ENCODE data around the gene HYAL3.
A peak's percentile ranks its signal among the peaks of the same experiment; 100 is the strongest.

Gene HYAL3

DNA sequence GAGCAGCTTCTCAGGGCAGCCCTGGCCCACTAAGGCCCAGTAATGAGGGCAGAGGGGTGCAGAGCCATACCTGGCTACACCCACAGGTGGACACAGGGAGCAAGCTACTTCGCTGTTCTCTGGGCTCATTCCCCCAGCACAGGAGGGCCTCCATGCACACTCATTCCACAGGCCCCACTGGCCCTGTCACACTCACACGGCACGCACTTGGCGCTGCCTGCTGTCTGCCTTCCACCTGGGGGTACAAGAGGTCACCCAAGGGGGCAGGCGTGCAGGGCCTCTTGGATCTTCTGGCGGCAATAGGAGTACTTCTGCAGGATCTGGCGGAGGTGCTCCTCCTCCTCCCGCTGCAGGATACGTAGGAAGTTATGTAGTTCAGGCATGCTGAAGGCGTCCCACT, 31.1 kb upstream of the HYAL3 start:
- DNase-seq (ENCODE audit: low read depth in 2 of 2), result no peak

DNA sequence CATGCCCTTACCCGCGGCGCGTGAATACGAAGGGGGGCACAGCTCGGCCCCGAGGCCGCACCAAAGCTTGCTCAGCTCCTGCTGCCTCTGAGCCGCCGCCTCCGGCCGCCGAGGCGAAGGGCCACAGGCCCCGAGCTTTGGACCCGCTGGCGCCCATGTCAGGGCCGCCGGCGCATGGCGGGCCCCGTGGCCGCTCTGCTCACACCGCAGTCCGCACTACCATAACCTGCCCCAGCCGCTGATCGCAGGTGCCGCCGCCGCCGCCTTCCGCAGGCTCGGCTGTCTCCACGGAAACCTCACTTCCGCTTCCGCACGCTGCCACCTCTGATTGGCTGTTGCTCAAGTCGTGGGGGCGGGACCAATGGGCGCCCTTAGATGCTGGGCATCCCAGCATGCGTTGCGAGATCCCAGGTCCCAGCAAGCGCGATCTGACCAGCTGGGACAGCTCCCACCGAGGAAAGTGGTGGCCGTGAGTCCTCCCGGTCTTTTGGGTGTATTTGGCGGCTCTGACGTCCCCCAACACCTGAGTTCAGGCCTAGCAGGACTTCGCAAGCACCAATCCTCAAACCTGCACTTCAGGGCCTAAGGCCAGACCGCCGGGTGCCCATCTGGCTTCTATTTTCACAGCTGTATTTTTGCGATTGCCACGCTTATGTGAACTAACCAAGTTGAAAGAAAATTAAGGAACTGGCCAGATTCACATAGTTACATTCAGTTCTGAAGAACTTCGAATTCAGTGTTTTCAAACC, 28.9 kb upstream of the HYAL3 start, which contains the start of gene TUSC2:
Gene TUSC2, minus strand, starts transcription at position 281 of the 749 bp plus-strand sequence. Its CDS starts 124 bp downstream, at position 157.
- DNase-seq (ENCODE audit: low read depth in 2 of 2), result peak; percentile 92 to 93

DNA sequence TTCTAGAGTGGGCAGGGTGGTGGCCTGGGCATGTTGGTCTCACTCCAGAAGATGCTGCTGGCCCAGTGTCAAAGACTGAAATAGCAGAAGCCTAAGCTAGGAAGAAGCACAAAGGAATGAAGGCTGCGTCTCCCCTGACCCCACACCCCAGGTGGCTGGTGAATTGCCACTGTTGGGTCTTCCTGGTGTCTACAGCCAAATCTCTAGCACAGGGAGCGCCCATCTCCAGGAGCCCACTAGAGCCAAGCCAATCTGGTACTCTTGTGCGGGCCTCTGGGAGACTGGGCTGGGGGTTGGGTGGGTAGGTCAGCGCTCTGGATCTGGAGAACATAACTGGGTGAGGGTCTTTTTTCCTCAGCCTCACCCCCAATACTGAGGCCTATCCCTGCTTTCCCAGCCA, 27.9 kb upstream of the HYAL3 start:
- no peak for DNase-seq (ENCODE audit: low read depth in 2 of 2)

- DNase-seq (ENCODE audit: low read depth in 2 of 2), result no peak
These were observed 27.0 kb upstream of the HYAL3 start for GRCh38 chr3:50326182-50326541.

- no peak for DNase-seq (ENCODE audit: low read depth in 2 of 2)
These were observed 26.4 kb upstream of the HYAL3 start for GRCh38 chr3:50325497-50326181.

DNA sequence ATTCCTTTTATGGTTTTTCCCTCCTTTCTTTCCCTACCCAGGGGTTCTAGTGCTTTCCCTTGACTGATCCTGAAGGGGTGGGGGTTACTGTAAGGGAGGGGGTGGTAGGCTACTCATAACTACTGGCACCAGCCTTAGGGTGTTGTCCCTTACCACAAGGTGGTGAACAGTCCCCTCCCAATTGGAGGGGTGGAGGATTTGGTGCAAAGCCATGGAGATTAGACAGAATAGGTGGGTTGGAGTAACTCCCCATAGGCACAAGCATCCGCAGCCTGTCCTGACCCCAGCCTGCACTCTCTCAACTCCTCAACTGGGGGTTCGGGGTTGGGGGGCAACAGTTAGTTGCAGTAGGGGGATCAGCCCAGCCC, 25.9 kb upstream of the HYAL3 start:
- no peak for DNase-seq (ENCODE audit: low read depth in 2 of 2)

- peak in 1 of 2 donors; percentile 57 for DNase-seq (ENCODE audit: low read depth in 2 of 2)
These were observed 25.3 kb upstream of the HYAL3 start for GRCh38 chr3:50324351-50325112.

- DNase-seq (ENCODE audit: low read depth in 2 of 2), result no peak
These were observed 24.5 kb upstream of the HYAL3 start for GRCh38 chr3:50323614-50324199.

GRCh38 chr3:50323092-50323600, 23.9 kb upstream of the HYAL3 start:
- no peak for DNase-seq (ENCODE audit: low read depth in 2 of 2)

DNA sequence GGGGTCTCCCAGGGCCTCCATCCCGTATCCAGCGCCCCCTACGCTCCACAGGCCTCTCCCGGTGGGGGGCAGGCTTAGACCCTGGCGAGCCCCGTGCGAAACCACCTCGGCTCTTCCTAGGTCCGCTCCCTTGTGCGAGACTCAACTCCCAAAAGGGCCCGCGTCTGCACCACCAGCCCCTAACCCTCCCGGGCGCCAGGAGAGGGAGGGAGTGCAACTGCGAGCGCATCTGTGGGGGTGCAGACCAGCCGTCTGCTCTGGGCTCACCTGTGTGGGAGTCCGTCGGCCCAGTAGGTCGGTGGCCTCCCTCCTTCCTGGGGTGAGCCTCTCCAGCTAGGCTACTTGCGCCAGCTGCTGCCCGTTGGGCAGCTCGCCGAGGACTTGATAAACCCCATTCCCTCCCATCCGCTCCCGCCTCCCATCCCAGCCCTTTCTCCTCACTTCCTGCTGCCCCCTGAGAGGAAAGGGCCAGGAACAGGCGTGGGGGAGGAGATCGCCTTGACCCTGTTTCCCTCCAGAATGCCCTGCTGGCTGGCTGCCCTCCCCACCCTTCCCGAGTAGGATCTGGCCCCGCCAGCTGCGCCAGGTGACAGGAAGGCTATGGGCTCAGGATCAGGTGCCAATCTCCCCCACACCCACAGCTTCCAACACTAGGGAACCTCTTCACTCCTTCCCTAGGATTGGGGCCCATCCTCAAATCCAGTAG, 23.3 kb upstream of the HYAL3 start, which contains the start of gene HYAL2:
Gene HYAL2, minus strand, starts transcription at position 360 of the 706 bp plus-strand sequence. CDS start 2,256 bp downstream, outside the sequence.
- no peak for DNase-seq (ENCODE audit: low read depth in 2 of 2)

DNA sequence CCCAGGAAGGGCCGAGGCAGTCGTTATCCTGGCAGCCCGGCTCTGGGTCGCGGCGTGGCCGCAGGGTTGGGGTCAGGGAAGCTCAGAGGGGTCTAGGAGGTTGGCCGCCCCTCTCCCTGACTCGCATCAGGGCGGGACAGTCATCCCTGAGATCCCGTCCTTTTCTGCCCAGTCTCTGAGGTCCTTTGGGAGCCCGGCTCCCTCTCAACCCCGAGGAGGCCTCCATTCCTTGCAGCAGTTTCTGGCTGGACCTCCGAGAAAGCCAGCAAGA, 22.8 kb upstream of the HYAL3 start:
- no peak for DNase-seq (ENCODE audit: low read depth in 2 of 2)

GRCh38 chr3:50321336-50322114, 22.3 kb upstream of the HYAL3 start:
- DNase-seq (ENCODE audit: low read depth in 2 of 2), result peak; percentile 71 to 80

DNA sequence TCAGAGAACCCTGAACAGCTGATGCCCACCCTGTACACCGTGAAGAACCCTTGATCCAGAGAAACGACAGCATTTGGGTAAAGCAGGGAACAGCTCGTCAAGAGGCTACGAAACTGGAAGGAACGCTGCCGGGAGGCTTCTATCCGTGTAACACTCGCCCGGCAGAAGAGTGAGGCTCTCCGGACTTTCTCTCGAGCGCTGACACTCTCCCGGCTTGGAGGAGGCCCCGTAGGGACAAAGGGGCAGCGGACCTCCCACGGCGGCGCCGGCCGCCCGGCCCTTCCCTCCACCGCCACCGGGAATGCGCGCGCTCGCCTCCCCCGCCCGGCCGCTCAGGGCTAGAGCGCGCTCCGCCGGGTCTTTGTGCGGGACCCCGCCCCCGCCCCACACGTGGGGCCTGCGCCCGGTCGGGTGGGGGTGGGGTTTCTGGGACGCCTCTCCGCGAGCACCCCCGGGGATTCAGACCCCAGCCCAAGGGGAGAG, 21.7 kb upstream of the HYAL3 start:
- DNase-seq (ENCODE audit: low read depth in 2 of 2), result no peak

- DNase-seq (ENCODE audit: low read depth in 2 of 2), result no peak
These were observed 20.9 kb upstream of the HYAL3 start for GRCh38 chr3:50319894-50320625.

DNA sequence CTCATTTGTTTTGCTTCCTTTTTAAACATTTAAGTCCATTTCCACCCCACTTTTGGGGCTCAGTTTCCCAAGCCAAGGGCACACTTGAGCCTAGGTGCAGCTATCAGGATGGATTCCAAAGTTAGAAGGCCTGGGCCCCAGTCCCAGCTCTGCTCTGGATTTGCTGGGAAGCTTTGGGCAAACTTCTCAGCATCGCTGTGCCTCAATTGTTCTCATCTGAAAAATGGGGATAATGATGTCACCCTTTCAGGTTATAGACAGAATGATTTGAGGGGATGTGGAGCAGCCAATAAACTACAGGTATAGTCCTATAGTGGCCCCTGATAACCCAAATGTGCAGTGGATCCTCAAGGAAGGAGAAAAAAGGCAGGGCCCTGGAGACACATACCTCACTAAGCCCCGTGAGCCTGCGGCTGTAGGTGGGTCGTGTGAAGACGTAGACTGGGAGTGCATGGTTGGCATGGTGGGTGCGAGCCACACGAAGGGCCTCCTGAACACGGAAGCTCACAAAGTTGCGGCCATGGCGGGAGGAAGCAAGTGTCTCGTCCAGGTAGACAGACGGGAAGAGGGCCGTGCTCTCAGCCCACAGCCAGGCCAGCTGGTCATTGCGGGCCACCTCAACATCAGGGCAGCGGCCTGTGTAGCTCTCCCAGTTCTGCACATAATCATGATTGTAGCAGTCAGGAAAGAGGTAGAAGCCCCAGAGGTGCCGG, 20.1 kb upstream of the HYAL3 start:
- no peak for DNase-seq (ENCODE audit: low read depth in 2 of 2)

- no peak for DNase-seq (ENCODE audit: low read depth in 2 of 2)
These were observed 19.4 kb upstream of the HYAL3 start for GRCh38 chr3:50318615-50319014.

- no peak for DNase-seq (ENCODE audit: low read depth in 2 of 2)
These were observed 19.0 kb upstream of the HYAL3 start for GRCh38 chr3:50318163-50318562.

GRCh38 chr3:50317300-50317699, 18.1 kb upstream of the HYAL3 start:
- DNase-seq (ENCODE audit: low read depth in 2 of 2), result no peak

GRCh38 chr3:50316657-50317242, 17.5 kb upstream of the HYAL3 start:
- no peak for DNase-seq (ENCODE audit: low read depth in 2 of 2)
